ENCODE measurements around the gene SND1.
"Not testable (repeated sequence)": the region's sequence is repeated elsewhere in the genome, so short reads cannot be mapped to it uniquely, and the experiment has no call there.

SND1 gene

DNA sequence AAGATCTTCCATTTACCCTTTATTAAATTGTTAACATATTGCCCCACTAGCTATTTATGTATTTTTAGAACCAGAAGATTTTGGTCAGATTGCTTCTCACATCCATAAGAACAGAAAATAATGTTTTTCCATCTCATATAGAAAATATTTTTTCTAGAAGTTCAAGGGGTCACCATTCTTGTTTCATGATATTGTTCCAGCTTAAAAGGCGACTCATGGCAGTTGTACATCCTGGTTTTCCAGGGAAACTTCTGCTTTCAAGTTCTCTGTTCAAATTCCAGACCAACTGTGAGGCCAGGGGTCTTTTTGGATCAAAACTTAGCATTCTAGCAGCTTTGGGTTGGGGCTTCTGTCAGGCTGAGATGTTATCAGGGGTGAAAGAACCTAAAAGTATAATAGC, 294.9 kb downstream of the SND1 start:
- DNase-seq: no peak

DNA sequence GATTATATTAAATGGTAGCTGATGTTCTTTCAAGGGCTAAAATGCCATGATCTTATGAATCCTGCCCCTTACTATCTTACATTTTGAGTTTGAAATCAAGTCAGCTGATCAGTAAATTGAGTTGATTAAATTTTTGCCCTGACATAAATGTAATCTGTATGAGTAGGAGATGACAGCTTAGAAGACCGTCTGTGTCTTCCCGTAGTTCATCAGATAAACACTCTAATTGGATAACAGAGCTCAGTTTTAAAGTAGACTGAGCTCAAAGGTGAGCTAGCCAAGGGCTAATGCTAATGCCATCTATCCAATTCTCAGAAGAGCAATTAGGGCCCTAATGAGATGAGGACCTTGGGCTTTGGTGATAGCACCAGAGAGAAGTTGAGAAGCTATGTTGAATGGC, 296.3 kb downstream of the SND1 start:
- DNase-seq: no peak

DNA sequence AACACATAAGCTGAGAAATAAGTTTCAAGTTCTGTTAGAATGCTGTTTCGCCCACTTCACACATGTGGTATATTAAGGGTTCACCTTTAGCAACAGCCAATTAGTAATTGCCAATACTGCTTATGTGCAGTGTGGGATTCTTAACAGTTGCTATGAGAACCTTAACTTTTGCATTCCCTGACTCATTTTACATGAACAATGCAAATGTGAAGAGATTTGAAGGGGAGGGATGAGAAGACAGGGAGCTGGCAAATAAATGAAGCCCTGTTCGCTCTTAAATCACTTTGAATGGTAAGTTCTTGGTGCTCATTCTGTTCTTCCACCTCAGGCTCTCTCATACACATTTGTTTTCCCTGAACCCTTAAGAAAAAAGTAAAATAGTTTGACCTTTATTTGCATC, 296.9 kb downstream of the SND1 start:
- DNase-seq: no peak

DNA sequence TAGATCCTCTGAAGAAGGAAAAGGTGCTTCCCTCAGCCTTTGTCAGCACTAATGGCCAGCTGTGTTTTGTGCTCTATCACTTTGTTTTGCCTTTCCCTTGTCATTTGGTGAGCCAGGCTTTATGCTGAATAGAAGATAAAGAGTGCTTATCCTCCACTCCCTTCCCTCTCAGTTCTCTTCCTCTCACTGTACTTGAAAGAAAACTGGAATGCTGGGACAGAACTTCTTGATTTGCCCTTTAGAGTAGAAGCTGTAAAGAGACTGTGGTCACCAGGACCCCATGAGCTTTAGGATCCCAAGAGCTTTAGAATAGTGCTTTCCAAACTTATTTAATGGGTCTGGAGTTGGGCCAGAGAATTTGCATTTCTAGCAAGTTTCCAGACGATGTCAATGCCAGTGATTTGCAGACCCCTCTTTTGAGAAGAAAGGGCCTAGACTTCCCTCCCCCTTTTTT, 297.8 kb downstream of the SND1 start:
- no peak for DNase-seq

DNA sequence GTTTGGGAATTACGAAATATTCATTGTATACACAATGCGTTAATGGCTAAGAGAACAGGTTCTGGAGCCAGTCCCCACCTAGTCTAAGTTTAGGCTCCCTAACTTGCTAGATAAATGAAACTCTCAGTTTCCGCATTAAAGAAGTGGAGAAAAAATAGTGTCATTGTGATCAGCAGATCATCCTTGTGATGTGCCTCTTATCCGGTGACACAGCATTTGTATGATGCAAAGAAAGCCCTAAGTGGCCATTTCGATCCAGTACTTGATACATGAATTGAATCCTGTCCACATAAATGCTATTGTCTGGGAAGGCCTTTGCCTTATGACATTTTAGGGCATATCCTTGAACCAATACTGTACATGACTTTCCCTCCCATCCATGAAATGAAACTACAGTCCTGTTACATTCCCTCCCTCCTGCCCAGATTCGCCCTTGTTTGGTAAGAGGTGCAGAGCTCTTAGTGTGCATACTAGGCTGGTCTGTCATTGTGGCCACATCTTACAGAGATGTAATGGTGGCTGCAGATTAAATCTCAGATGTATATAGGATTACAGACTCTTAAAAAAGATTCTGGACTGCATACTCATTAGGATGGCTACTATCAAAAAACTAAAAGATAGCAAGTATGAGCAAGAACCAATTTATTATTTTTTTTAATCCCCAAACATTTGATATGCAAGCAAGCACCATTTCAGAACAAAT, 298.4 kb downstream of the SND1 start:
- no peak for DNase-seq

DNA sequence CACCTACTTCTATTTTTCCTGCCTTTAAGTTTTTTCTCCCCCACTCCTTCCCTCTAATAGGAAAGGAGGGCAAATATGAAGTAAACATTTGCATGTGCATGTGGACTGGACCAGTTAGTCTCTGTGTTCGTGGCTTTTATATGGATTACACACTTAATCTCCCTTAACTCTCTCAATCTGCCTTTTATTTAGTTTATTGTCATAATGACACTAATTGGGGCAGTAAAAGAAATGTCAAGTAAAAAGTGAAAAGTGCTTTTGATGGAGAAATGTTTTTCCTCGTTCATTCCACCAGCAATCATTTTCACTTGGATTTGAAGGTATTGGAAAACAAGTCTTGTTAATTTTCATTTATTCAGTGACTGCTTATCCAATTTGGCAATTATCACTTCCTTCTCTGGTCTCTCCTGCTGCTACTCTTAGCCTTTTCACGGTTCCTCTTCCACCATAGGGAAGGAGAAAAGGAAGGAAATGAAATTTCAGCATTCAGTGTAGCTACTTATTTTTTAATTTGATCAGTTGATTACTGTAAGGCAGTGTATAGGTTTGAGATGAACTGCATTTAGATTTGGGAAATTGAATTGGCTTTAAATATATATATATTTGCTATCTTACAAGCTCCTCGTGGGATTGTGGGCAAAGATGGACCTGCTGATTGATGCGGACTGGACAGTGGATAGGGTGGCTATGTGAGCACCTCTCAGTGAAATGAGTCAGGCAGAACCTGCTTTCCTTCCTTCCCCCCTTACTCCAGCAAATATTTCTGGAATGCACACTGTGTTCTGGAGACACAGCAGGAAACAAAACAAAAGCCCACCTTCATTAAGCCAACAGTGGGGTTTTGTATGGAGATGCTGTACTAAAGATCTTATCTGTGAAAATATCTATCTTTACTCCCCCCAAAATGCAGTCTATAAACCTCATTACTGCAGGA, 301.7 kb downstream of the SND1 start:
- no peak for DNase-seq

DNA sequence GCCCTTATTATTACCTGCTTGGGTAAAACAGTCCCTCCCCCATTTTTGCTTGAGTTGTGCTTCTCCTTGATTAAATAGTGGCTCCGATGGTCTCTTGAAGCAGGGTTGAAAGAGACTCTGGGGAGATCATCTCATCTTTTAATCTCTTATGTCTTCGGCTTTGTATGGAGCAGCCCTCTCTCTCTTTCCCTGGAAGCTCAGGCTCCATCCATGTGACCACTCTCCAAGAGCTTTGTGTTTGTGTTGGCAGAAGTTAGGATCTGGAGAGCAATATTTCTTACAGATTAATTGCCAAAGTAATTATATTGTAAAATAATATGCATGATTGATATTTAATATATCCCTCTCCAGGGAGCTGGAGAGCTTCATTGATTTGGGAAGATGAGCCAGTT, 302.4 kb downstream of the SND1 start:
- DNase-seq: no peak

DNA sequence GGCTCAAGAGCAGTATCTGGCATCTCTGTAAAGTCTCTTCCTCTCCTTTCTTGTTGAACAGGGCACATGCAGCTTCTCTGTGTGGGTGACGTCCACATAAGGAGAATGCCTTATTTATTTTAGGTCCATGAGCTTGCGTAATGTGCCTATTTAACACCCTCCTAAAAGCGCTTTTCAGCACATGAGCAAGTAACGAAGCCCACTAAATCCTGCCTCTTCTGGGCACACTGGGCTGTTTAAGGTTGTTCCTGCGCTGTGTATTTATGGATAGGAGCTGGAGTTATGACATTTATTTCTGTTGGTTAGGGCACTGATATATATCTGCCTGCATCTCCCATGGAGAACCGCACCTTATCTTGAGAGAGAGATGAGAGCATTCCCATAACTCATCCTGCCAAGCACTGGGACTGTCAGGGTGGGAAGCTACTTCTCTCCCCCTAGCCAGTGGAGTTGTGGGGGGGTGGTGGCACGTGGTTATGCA, 303.1 kb downstream of the SND1 start:
- DNase-seq: no peak

DNA sequence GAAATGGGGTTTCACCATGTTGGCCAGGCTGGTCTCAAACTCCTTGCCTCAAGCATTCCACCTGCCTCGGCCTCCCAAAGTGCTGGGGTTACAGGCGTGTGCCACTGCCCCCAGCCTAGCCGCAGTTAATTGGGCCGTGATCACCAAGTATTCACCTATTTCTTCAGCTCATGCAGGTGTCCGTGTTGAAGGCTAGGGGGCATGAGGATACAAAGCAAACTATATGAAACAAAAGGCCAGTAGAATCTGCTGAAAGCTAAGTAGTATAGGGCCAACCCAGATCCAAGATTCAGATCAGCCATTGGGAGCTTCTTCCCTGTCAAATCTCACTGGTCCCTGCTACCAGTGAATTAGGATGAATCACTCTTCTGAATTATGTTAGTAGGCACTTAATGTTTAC, 305.9 kb downstream of the SND1 start:
- no peak for DNase-seq

DNA sequence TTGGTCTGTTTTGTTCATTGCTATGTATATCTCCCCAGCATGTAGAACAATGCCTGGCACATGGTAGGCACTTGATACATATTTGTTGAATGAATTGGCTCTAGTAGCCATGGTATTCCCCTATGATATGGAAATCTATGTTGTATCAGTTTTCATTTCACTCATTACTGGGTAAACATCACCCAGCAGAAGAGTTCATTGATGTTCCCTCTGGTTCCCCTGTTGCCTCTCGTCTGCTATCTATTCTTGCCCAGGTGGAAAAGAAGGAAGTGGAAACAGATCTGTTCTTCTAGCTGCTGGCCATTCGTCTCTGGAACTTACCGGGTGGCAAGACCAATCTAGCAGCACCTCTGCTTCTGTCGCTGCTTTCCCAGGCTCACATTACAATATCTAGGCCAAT, 307.8 kb downstream of the SND1 start:
- no peak for DNase-seq

DNA sequence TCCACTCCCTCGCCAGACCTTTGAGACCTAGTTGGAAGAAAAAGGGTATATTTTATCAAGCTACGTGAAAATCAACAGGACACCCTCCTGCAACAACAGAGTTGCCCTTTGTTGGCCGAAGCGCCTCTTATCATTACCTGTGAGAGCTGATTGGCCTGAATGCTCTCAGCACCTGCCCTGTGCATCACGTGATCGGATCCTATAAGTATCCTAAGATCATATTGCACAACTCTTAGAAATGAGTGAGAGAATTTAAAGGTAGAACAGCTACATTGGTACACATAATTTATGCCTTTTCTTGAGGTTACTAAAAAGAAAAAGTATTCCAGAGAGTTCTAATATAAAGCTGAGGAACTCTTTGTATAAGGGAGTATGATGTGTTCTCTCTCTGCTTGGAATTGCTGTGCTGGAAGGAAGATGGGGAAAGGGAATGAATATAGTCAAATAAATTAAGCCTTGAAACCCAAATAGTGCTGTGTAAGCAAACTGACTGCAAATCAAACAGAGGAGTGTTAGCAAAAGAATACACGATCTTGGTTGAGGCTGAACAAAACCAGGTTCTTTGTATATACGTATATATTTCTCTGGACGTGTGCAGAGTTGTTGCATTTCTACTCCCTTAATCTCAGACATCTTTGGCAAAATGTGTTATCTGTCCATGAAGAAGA, 309.9 kb downstream of the SND1 start:
- DNase-seq: no peak

DNA sequence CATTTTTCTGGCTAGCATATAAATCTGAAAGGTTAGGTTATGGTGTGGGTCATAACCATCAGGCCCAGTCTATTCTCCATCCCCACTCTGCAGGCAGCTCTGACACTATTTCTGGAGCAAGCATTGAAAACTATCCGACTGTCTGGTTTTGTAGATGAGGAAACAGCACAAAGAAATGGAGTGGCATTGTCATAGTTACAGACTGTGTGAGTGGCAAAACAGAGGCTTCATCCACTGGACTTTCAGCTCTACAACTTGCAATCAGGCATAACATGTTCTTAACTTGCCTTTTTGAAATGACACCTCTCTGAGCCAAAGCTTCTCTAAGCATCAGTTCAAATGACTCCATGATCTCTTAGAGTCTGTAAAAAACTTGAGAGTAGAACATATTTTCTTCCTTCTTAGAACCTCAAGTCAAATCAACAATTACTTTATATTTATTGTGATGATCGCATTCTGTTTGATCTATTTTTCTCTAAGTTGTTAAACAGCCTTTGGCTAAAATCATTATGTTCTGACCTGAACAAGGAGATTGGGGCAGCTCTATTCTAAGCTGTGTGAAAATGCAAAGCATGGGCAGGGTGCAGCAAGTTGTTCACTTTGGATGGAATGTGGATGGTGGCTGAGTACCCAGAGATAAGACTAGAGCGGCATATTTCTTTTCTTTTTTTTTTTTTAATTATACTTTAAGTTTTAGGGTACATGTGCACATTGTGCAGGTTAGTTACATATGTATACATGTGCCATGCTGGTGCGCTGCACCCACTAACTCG, 310.8 kb downstream of the SND1 start:
- no peak for DNase-seq

DNA sequence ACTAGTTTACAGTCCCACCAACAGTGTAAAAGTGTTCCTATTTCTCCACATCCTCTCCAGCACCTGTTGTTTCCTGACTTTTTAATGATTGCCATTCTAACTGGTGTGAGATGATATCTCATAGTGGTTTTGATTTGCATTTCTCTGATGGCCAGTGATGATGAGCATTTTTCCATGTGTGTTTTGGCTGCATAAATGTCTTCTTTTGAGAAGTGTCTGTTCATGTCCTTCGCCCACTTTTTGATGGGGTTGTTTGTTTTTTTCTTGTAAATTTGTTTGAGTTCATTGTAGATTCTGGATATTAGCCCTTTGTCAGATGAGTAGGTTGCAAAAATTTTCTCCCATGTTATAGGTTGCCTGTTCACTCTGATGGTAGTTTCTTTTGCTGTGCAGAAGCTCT, 311.9 kb downstream of the SND1 start:
- not testable (repeated sequence) for DNase-seq

DNA sequence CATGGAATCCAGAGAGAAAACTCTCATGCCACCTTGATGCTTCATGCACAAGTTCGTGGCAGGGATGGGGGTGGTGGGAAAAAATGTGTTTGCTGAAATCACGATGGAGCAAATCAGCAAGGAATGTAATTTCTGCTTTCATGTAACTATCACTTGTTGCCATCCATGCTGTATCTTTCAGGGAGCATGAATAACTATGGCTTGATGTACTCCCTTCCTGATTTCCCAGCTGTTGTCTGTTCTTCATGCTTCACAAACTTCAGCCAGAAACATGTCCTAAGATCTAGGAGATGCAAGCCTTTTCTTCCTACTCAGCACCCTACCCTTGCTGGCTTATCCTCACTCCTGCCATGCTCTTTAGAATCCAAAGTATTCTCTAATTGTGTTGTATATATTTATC, 315.3 kb downstream of the SND1 start:
- DNase-seq: no peak

DNA sequence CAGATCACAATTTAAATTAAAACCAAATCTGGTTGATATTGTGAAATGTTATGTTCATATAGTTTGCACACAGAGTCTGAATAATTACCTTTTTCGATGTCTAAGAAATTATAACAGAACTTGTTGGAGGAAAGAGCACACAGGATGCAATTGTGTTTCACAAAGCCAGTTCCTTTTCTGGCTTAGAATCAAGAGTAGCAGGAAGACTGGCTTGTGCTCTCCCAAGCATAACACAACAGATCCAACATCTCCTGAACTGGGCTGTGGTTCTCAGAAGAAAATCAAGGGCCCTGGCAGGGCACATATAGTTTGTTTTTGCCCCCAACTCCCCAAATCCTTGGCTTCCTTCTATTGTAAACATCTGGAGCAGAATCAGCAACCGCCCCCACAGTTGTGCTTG, 316.6 kb downstream of the SND1 start:
- DNase-seq: no peak

DNA sequence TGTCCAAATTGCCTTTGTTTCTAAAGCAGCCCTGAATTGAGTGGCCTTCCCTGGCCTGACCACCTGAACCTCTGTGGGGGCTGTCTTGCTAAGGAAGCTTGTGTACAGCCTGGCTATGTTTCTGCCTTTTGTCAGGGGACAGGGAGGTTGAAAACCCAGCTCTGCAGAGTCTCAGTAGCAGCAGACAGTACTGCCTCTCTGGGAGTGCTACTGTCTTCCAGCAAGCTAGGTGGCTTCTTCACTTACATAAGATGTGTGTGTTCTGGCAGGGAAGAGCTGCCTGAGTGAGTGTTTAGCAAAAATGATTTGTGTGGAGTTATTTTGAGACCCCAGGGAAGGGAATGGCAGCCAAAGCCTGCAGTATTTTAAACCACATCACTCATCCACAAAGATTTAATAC, 321.8 kb downstream of the SND1 start:
- no peak for DNase-seq

DNA sequence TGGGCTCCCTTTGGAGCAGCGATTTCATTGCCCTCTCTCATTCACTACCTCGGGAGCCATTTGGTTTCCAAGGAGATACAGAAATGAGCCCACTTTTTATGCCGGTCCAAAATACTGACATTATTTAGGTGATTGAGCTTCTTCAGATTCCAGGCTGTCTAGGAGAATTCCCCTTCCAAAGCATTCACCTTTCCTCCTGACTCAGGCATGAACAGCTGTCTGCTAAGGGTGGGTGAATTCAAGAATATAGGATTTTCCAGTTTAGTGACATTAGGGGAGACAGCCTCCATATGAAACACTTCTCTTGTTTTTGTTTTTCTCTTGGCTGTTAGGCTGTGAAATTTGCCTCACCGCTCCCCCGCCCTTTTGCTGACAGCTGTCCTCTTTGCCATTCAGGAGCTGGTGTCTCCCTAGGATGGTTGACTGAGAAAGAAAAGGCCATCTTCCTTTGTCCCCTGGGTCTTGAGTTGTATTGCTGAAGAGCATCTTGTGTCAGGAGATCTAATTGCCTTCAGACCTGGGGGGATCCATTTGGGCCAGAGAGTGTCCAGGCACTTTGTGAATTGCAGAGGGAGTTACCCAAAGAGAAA, 322.5 kb downstream of the SND1 start:
- DNase-seq: no peak

DNA sequence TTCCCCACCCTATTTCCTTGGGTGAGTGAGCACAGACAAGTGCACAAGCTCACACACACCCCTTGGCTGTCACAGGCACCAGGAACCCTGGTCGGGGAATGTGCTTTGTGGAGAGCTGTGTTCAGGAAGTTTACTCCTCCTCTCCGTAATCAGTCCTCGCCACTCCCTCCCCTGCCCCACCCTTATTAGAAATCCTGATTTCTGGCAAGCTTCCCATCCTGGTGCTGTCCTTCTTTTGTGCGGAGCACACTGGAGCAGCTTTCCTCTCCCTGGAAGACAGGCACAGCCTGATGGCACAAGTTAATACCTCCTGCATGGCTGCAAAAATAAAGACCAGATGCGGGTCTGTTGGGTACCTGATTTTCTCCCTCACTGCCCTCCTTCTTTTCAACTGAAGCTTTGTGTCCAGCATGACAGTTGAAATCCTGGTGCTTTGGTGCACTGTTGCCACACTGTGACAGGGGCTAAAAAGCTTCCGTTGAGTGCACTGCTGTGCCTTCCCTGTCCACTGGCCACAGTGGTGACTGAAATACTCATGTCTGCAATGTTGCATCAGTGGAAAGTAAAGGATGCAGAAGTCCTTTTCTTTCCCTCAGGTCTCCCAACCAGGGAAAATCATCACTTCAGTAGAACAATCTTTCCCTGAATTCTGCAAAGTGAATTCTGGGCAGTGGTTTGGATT, 324.2 kb downstream of the SND1 start:
- DNase-seq: no peak

DNA sequence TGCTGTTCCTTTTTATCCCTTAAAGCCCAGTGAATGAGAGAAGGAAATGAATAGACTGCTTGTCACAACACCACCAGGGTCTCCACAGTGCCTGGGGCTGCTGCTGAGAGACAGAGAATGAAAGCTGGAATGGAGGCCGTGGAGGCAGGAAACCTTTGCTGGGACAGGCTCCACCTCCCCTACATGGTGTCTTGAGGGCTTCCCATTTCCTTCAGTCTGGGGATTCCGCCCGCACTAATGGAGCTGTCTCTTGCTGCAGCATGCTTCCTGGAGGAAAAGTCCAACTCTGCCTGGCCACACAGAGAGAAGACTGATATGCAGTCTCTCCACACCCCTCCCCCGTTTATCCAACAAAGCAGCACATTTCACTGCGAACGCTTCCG, 324.7 kb downstream of the SND1 start:
- no peak for DNase-seq

DNA sequence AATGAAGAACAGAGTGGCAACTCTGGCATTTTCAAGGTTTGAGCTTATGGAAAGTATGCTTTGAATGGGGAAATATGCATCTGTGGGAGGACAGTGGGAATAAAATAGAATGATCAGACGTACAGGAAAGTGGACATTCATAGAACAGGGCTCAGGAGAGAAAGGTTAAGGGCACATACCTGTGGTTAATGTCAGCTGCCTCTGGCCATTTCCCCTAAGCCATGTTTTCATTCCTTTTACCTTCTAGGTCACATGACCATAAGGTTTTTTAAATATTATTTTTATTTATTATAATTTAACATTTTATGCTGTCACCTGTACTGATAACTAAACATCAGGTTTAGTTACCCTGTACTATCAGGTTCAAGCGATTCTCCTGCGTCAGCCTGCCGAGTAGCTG, 326.4 kb downstream of the SND1 start:
- no peak for DNase-seq

DNA sequence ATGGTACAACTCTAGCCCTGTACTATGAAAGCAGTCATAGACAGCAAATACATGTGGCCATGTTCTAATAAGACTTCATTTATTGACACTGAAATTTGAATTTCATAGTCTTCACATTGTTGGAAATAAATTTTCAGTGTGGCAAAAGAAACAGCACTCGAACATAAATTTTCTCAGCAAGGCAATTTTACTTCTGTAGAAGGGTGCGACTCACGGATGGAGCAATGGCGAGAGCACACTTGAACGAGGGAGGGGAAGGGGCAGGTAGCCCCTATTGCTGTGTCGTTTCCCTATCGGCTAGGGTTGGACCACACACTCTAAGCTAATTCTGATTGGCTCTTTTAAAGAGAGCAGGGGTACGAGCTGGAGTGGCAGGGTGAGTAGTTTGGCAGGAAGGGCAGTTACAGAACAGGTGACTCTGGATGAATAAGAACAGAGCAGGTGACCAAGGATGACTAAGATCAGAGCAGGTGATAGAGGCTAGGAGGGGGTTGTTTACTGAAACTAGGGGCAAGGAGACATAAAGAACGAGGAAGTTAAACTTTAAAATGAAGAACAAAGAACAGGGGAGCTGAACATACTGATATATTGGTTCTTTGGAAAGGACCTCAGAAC, 327.2 kb downstream of the SND1 start:
- DNase-seq: no peak

All from GOT3 (cell line).